GM10266 (cell line): ENCODE results near the gene SALL2.

Experiments used
- DNase-seq: peaks from one replicate; pipeline ENCODE4 v3.0.0; 2012; ENCODE audit errors: extremely low spot score
- CTCF ChIP-seq: IDR thresholded peaks from 2 replicates; pipeline ENCODE4 v1.5.1; 2012; ENCODE audit warnings: mild to moderate bottlenecking, low read depth; ENCODE audit not compliant: control insufficient read depth, insufficient read depth; ENCODE audit errors: missing control alignments

Gene SALL2

GRCh38 chr14:21503376-21503775, 22.8 kb downstream of the SALL2 start:
- no peak for TF ChIP-seq CTCF
- no peak for DNase-seq

GRCh38 chr14:21501568-21501967, 24.6 kb downstream of the SALL2 start:
- no peak for TF ChIP-seq CTCF
- no peak for DNase-seq

- TF ChIP-seq CTCF: peak; percentile 33
- peak; percentile 37 for DNase-seq
These were observed 27.3 kb downstream of the SALL2 start for GRCh38 chr14:21498540-21499526.

- TF ChIP-seq CTCF: no peak
- DNase-seq: no peak
These were observed 29.7 kb downstream of the SALL2 start for GRCh38 chr14:21496453-21496852.

- no peak for TF ChIP-seq CTCF
- no peak for DNase-seq
These were observed 31.0 kb downstream of the SALL2 start for GRCh38 chr14:21494902-21495762.

GRCh38 chr14:21486640-21487087, 39.5 kb downstream of the SALL2 start:
- no peak for TF ChIP-seq CTCF
- DNase-seq: no peak
